ENCODE results near the gene CCDC167.

Gene CCDC167

DNA sequence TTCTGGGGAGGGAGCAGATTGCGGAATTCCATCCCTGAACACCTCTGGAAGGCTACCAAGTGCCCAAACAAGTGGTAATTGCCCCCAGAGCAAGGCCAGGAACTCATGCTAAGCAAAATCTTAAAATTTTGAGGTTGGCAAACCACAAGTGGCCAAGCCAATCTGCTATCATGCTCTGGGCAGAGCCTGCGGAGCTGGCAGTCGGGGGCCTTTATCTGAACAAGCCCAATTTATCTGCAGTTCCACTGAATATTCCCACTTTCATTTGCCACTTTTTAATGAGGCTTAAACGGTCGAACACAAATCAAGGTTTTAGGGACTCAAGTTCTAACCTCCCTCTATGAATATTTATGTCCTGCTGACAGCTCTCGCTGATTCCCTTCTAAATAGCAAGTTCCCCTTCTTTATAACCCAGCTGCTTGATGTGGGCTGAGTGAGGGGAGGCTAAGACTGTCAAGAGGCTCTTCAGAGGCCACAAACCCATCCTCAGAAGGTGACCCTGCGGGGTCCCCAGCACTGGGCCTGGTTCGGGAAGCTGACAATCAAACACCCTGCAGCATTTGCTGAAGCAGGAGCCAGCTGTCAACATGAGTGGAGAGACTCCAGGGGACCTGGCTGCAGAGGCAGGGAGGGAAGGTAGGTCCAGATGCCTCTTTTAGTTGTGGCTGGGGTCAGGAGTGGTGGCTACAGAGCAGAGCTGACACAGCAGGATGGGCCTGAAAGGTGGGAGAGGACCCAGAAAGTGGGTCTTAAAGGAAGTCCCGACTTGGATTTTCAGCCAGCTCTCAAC is 11.9 kb downstream of the CCDC167 start:
- peak; percentile 19 for DNase-seq

DNA sequence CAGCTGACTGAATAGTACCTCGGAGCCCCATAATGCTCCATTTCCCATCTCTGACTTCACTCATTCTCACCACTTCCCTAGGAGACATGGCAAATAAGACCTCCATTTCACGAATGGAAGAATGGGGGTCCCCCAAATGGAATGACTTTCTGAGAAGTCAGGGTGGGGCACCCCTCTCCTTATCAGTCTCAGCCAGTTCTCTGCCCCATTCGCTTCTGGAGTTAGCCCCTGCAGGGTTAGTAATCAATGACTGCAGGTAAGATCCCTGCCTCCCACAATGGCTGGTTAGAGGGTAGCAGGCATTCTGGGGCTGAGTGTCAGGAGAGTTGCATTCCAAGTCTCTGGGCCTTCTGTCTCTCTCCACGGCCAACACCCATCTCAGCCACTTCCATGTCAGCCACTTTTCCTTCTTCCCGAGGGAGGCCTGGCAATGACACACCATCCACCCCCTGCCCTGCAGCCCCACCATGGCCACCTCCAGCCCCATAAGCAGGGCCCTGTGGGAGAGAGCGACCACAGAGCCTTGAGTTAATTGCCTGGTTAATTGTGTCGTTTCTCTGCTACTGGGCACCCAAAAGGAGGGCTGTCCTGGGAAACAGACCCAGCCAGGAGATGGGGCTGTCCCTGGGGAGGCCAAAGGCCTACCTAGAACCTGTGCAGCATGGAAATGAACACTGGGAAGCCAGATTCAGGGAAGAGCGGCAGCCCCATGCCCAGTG is 13.4 kb downstream of the CCDC167 start:
- DNase-seq: no peak

DNA sequence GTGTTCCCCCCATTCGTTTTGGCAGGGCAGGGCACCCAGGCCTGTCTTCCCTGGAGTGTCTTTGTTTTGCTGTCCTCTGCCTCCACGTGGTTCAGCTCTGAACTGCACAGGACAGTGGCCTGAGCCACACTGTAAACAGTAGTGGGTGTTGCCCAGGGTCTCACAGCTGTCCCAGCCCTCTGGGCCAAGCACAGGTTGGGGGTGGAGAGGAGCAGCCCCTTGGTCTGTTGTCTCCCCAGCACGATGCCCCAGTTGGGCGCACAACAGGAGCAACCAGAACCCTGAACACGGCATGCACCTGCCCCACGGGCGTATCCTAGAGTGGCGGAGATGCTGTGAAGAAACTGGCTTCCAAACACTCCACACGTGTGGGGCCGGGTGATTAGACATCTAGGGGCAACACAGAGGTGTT is 14.4 kb downstream of the CCDC167 start:
- DNase-seq: peak; percentile 24

DNA sequence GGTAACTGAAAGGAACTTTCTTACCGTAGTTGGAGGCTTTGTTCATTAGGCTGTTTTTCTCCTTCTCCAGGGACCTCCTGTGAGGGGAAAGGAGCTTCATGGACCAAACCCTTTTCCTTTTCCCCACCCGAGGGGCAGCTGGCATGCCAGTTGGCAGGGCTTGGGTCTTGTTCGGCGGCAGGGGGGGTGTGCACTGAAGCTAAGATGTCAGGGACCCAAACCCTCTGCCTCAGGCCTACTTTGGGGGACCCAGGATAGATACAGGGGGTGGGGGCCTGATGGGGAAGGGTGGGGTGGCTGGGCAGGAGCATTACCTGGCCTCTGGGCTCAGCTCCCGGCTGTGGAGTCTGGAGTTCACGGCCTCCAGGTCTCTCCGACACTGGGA is 14.9 kb downstream of the CCDC167 start:
- no peak for DNase-seq

DNA sequence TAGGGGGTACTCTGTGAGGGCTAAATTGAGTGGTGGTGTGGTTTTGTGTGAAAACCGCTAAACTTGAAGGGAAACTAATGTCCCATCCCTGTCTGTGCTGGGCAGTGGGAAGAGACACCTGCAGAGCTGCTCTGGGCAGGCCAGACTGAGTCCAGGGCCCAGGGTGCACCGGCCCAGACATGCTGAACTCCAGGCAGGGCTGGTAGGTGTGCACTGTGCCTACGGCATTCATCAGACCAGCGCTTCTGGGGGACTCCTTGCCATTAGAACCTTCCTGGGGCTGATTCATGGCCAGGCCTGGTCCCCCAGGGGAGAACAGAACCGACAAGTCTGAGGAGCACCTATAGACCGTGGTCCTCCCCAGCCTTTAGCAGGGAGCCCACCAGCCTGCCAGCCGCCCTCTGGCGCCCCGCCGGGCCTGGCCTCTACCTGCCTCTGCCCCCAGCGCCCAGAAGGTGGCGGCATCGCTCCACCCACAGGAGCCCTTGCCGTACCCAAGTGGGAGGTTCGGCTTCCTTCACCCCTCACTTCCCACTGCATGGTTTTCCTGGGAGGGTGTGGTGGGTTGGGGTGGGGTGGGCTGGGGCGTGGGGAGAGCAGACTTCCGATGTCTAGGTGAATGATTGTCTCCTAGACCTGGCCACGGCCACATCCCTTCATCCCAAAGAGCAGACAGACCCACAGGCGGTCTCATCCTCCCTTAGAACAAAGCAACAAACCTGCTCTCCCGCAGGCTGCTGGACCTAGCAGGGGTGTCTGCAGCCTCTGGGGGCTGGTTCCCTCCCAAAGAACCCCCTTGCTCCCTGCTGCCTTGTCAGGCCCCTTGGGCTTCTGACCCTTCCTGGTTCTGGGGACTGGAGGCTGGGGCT is 15.5 kb downstream of the CCDC167 start:
- peak; percentile 45 for DNase-seq

DNA sequence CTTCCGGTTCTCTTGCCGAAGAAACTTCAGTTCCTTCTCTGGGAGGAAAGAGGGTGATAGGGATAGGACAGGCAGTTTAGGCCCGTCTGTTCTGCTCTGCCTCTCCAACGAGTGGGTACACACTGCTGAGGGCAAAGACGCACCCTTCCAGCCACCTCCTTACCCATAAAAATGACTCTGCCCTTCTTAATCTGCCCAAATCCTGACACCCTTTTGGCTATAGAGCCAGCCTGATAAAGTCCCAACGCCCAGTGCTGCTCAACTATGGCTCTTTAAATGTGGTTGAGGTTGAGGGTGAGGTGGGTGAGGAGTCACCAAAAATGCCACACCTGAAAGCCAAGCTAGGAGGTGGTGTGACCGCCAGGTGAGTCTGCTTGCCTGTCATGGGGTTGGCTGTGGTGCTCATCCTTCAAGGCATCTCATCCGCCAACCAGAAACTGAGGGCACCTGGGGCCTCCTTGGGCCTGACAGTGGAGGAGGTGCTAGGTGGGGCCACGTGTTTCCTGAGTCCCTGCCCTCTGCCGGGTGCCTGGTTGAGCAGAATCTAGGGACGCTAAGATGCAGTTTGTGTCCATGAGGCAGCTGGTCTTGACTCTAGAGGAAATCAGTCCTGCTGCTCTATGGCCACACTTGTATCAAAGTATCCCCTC is 16.3 kb downstream of the CCDC167 start:
- DNase-seq: no peak

DNA sequence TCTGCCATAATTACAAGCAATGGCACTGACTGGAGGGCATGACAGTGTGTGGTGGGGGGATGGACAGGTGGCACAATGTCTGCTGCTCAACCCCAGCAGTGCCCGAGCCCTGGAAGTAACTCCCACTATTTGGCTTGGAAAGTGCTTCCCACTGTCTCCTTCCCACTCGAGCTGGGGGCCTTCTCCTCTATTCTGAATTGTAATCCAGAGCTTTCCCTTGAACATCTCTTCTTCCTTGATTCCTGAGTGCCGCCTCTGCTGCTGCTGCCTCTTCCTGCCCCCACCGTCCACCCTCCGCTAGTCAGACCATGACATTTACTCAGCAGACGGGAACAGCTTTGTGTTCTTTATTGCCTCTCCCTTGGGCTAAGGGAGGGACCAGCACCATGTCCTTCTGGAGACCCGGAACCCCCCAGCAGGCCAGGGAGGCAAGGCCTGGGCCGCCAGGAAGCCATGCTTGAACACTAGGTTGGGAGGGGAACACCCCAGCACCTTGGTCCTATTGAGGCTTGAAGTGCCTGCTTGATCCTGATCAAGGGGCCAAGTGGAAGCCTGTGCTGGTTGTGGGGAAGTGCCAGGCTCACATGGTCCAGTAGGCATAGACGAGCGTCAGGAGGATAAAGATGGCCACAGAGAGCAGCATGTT is 17.0 kb downstream of the CCDC167 start:
- no peak for DNase-seq

DNA sequence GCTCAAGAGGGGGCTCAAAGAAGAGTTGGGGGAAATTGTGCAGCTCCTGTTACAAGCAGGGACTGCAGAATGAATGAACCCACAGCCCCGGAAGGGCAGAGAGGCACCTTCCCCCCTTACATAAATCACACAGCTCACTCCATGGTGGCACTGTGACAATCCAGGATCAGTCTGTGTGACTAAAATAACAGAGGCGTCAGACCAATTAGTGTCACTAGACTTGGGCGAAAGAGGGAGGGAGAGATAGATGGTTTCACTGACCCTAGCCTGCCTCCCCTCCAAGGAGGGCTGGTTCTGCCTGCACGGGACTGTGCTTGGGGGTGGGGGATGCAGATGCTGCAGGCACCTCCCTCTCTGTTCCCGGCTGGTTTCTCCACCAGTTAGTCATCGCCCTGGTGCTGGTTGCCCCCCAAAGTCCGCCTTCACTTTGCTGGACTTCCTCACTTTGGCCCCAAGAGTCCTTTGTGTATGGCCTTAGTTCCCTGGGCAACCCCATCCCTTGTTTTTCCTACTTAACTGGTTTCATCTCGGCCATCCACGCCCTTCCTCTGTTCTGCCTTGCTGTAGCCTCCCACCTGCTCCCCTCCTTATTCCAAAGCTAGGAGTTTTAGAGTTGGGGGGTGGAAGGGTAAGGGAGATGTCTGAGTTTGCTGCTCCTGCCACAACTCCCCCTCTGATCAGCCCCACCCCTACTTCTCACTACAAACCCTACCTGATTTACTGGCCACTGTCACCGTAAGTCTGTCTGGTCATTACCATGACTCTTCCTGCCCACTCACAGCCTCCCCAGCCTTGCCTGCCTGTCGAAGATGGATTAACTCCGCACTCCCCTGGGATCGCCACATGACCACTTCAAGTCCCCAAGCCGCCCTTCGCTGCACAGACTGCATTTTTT is 17.7 kb downstream of the CCDC167 start:
- peak; percentile 89 for DNase-seq

DNA sequence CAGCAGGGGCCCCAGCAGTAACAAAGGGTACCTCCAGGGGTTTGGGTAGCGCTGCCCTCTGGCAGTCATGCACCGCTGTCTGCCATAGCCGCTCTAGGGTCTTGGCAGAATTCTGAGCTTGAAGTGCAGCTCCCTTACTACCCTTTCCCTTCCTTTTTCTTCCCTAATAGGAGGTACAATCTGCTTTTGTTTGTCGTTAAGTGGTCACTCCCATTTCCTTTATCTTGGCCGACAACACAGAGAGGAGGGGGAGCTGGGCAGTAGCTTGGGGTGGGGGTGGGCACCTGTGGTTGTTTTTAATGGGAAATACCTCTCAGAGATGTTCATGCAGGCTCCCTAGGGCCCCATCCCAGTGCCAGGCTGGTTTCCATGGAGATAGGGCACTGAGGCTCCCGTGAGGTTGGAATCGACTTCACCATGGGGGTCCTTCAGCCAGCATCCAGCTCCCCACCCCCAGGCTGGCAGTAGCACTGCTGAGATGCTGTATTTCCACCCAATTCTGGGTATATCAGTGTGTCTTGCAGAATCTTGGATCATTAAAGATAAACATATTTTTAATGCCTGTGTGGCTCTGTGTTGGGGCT is 18.6 kb downstream of the CCDC167 start:
- peak; percentile 87 for DNase-seq

DNA sequence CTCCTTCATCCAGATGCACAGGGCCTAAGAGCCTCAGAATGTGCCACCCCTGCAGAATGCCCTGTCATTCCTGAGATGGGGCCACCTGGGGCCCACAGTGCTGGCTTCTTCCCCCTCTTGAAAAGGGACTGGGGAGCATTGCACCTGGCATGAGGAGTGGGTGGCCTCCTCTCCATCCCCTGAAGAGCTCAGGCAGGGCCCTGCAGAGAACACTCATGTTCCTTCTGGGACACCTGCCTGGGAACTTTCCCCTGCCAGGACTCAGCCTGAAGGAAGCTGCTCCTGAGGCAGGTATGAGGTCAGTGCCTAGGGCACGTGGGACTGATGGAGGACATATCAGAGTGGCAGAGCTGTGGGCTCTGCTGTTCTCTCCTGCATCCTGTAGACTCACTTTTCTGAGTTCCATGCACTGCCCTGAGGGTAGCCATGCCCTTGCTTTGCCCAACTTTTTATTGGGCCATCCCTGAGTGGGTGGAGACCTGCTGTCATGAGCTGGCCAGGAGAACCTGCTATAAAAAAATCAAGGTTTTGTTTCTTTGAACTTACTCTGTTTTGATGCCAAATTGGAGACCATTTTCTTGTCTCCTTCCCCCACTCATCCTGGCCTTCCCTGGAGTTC is 19.5 kb downstream of the CCDC167 start:
- DNase-seq: peak; percentile 33

DNA sequence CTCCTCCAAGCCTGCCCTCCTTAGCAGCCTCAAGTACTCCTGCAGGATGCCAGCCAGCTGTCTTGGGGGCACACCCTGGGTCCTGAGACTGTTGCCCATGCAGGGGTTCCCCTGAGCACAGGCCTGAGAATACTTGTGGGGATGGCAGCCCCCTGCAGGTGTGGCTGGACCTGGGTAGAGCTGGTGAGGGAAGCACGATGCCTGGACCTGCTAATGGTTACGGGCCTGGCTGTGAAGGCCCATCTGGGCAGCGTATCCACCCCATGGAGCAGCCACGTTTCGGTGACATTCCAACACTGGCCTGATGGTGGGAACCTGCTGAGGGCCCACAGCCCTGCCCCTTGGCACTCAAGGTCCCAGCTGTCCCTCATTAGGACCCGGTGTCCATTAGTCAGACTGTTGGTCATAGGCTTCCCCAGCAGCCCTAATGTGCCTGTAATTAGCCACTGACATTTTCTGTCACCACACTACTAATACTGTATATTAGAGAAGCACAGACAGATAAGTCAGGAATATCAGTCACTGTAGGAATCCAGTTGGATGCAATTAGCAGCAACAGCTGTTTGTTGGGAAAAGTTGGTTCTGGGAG is 20.3 kb downstream of the CCDC167 start:
- DNase-seq: no peak

DNA sequence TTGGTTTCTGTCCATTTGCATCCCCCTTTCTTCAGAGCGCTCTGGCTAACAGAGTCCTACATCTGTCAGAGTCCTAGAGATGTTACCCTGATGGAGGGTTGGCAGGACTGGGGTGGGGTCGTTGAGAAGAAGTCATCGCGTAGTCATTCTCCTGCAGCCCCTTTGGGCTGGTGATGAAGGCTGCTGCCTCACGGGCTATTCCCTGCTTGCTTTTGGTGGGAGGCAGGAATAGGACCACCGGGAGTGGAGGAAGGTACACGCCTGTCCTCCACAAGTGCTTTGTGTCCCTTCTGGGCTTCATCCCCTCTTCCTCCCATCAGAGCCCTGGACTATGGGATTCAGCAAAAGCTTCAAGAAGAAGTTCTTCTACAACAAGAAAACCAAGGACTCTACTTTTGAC is 20.9 kb downstream of the CCDC167 start:
- DNase-seq: no peak

DNA sequence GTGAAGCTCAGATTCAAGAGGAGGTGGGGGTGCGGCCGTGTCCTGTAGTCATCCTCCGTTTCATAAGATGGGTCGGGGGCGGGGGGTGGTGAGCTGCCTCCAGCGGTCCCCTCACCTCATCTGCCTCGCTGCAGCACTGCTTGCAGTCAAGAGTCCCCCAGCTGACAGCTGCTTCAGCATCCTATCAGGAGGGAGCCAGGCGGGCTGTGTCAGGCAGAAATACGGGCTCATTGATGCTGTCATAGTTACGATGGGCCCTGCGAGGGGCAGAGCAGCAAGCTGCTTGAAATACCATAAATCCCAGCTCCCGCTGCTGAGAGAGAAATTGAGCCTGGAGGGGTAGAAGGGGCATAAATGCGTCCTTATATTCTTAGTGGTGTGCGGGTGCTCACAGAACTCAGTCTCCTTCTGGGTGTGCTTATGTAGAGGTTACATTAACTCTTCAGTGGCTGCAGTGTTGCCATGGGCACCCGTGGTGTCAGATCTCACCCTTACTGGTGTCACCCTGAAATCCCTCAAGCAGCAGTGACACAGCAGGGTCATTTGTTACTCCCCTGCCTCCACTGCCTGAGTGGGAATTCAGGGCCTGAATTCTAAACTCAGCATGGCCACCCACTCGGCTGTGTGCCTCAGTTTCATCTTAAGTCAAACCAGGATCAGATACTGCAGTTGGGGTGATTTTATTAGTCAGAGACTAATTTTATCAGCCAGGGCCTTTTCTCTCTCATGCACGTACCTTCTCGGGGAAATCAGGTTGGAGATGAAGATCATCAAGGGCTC is 21.8 kb downstream of the CCDC167 start:
- no peak for DNase-seq

DNA sequence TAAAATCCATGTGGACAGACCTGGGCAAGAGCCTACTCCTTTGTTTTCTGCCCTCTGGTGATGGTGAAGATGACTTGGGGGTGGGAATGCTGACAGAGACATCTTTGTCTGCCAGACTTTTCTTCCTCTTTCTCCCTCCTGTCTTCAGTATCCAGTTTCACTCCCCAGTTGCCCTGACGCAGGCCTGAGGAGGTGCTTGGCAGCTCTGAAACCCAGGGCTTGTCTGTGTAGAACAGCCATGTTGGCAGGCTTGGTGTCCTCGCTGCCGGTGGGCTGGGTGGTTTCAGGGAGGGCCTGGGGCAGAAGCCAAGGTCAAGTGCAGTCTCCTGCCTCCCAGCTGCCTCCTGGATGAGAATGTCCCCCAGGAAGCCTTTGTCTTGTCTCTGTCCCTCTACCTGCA is 22.5 kb downstream of the CCDC167 start:
- no peak for DNase-seq

DNA sequence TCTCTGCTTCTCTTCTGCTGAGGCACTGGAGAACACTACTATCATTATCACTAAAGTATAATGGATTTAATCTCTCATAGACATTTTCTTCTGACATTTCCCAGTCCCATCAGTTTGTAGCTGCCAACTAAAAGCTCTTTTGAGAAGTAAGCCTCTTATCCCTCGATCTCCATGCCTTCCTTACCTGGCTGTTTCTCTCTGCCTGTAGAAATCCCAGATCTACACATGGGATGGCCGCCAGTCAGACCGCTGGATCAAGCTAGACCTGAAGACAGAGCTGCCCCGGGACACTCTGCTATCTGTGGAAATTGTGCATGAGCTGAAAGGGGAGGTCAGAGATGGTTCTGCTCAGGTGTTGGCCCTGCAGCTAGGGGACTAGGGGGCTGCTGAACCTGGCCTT is 25.4 kb downstream of the CCDC167 start:
- no peak for DNase-seq

DNA sequence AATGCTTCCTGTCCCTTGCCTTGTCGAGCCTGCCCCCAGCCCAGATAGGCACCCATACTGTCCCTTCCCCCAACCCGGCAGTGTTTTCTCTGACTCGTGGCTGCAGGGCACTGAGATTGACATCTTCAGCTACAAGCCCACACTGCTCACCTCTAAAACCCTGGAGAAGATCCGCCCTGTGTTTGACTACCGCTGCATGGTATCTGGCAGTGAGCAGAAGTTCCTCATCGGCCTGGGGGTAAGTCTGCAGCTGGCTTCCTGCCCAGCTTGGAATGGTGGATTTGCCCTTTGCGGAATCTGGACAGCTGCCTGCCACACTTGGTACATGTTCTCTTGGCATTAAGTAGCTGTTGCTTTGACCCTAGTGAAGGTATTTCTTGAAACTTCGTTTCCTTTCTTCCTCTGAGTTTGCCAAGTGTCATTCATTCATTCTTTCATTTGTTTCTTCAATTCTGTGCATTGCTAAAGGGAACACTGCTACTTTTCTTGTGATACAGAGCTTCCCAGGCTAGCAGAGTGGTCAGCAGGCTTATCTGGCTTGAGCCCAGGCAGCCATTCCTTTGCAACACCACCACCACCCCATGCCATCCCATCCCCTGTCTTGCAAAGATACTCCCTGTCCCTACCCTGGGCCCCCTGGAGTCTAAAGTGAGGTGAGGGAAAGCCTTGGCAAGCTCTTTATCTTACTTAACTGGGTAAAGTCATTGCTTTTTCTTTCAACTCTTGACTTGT is 26.2 kb downstream of the CCDC167 start:
- DNase-seq: peak; percentile 30

DNA sequence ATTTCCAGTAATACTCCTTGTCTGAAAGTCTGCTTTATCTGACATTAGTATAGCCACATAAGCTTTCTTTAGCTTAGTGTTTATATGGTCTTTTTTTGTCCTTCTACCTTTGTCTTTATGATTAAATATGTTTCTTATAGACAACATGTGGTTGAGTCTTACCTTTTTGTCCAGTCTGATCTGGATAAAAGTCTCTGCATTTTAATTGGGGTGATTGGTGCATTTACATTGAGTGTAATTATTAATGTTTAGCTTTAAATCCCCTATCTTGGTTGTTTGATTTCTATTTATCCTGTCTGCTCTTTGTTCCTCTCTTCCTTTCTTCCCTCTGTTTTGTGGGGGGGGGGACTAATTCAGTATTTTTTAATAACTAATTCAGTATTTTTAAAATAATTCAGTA is 32.0 kb downstream of the CCDC167 start:
- no peak for DNase-seq

DNA sequence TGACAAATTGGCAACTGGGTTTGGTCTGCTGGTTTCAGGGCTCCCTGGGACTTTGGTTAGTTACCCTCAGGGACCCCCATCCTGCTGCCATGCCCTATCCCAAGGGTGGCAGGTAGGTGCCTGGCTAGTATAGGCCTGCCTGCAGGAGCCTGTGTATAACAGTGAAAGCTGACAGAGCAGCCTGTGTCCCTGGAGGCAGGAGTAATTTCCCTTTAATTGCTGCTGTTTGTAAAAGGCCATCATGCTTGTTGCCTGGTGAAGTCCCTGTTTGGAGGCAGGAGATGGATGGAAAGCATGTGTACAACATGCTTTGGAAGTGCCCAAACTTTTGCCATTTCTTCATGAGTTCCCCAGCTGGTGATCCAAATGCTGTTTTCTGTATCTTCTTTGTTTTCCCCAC is 36.6 kb downstream of the CCDC167 start:
- no peak for DNase-seq

DNA sequence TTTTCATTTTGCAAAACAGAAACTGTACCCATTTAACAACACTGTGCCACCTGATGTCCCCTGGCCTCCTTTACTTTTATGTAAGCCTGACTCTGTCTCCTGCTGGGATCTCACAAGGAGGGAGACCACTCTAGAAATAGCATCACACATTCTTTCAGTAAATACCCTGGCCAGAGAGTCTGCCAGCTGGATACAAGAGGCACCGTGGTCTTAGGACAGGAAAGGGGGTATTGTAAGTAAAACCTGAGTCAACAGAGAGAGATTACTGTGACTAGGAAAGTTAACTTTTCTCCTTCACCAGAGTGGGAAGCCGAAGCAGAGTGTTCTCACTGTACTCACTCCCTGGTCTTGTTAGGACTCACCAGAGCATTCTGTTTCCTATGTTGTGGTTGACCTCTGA is 38.9 kb downstream of the CCDC167 start:
- no peak for DNase-seq

Data from NCI-H1092 treated with DMSO at 0.1 percent for 48 hours (cell line).